GOT3 (cell line): ENCODE data around the gene GALNT3.

Experiments
- DNase-seq: peaks from one replicate; lab custom pipeline; 2025; ENCODE audit warnings: mixed read lengths; lab: John Stamatoyannopoulos, UW

Gene GALNT3

DNA sequence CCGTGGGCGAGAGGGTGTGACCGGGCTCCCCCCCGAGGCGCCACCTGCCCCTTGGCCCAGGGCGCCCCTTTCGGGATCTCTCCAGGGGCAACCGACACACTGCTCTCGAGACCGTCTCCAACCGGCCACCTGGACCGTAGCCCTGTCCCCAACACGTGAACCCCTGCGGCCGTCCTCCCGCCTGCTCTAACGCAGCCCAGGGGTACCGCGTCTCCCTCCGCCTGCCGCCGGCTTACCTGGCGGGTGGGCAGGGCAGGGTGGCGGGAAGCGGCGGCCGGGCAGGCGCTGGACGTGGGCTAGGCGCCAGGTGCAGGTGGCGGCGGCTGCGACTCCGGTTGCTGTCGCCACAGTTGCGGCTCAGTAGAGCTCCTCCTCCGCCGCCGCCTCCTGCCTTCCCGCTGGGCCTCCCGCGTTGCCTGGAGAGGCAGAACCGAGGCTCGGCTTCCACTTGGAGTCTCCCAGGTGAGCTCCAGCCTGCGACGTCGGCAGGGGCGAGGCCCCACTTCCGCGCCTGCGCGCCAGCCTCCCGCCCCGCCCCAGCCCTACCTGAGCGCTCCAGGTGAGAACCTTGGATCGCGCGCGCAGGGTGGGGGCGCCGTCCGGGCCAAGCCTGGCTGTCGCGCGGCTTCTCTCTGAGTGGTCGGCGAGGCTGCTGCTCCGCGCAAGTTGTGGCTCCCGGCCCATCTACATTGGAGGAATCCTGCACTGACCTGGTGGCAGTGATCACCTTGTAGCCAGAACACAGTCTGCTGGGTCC is at the start of gene GALNT3:
Gene GALNT3, minus strand, starts transcription at position 469 of the 757 bp plus-strand sequence. CDS start 23,547 bp downstream, outside the sequence.
- DNase-seq, result no peak

DNA sequence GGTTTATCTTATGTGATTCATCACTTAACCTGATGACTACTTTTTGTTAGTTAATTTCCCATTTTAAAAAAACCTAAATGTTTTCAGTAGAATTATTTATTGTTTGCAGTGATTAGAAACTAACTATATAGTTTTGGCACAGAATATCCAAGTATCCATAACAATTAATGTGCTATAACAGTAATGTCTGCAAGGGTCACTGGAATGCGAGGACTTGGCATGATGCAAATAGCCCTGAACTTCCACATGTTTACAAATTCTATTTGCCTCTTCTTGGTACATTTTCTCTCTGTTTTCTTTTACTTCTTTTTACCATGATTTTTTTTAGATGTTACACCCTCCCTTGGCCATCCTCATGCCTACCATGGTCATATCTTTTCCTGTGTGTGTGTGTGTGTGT is 49.3 kb upstream of the GALNT3 start:
- no peak for DNase-seq

DNA sequence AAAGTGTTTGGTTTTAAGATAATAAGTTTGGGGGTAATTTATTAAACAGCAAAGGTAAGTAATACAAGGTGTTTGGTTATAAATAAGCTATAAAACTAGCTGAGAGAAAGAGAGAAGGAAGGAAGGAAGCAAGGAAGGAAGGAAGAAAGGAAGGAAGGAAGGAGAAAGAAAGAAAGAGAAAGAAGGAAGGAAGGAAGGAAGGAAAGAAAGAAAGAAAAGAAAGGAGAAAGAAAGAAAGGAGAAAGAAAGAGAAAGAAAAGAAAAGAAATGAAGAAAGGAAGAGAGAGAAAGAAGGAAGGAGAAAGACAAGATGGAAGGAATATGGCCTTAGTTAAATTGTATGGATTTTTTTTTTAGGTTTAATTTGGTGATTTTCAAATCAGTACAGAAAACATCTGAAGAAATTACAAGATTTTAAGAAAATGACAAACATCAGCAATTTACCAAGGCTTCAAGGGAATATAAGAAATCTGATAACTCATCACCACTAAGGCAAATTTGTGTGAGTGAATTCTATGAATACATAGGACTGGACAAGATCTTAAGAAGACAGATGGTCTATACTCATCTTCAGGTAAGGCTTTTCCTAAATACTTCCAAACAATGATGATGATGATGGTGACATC is 46.4 kb upstream of the GALNT3 start:
- no peak for DNase-seq

DNA sequence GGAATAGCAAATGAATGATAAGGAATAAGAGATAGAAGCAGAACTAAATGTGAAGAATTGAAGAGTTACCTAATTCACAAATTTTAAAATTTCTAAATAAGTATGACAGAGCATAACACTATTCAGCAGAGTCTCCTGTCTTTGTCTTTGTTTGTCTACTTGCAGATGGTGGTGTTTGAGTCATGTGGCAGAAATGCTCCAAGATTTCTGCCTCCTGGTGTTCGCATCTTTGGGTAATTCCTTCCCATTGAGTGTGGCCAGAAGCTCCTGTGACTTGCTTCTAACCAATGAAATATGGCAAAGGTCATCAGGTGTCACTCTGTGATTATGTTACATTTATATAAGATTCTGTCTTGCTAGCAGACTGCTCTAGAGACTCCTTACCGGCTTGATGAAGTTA is 45.6 kb upstream of the GALNT3 start:
- DNase-seq, result no peak

DNA sequence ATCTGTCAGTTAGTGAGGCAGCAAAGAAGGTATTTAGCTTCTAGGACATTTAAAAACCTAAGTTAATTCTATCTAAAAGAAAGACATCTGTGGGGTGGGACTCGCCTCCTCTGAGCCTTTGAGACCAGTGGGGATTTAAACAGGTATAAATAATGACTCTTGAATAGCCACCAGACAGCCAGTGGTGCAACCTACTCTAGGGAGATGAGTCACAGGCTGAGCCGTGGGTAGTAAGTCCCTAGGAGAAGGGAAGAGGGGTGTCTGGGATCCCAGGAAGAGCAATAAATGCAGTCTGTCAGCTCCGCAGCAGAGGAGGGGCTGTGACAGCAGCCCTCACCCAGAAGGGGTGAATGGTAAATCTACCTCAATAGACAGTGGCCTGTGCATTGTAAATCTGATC is 43.1 kb upstream of the GALNT3 start:
- DNase-seq, result no peak

DNA sequence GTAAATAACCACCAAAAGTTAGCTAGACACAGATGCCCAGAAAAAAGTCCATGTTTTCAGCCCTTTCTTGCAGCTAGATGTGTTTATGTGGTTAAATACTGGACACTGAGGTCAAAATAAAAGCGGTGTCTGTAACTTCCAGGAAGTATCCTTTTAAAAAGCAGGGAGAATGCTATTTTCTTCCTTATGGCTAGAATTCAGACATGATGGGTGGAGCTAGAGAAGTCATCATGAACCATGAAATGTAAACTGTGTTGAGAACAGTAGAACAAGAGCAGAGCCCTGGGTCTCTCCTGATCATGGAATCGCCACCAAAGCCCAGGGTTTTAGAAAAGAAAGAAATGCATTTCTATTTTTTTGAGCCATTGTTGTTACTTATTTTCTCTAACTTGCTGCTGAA is 41.3 kb upstream of the GALNT3 start:
- DNase-seq, result no peak

DNA sequence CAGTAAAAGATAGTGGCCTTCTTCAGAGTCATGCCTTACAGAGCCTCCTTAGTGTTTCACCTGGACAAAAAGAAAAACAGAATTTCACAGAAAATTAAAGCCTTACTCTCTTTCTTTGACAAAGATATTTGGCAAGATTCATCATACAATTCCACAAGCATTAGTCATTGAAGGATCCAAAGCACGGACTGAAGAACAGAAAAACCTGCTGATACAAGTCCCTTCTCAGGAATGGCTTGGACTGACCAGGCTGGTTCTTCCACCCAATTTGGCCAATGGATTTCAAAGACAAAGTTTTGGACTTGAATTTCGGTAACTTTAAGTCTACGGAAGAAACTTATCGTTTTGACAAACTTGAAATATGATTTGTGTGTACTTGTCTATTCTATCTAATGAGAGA is 39.1 kb upstream of the GALNT3 start:
- no peak for DNase-seq

DNA sequence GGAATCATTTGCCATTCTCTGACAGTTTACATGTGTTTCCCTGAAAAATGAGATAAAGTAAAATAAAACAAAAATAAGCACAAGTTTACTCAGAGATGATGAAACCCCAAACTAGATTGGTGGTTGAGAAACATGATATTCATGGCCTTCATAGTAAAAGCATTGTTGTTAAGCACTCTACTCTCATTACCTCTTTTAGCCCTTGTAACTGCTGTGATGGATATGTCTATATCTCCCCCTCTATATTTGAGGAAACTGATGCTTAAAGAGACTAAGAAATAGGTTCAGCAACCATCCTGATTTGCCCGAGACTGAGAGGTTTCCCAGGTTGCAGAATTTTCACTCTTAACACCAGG is 33.9 kb upstream of the GALNT3 start:
- no peak for DNase-seq

DNA sequence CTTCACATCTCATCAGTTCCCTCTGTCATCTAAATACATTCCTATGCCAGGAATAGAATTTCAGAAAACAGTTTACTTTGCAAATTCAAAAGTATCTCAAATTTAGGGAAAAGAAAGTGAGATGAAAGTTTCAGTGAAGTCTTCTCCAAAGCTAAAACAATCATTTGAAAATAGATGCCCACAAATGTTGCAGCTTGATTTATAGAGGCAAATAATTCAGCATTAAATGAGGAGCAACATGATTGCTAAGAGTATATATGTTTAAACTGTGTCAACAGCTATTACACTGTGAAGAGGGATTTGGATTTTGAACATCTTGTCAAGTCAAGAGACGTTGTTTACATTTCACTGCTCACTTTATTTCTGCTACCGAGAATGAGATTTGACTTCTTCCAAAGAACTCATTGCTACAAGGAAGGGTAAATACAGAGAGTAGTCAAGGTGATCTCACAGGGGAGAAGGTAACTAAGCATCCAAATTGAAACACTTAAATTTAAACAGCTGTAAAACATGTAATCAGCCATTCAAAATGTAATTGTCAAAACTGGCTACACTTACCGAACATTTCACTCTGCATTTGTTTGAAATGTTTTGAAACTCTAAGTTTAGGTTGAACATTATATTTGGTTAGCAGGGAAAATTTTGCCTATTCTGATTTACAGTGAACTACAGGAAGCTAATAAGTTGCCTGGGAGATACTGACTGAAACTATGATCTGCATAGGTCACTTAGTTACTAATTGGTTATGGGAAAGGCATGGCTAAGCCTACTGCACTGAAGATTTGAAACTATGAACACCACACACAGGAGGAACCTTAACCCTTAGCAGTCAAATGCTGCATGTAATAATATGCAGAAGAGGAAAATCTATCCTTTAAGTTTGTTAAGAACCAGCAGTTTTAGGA is 33.2 kb upstream of the GALNT3 start:
- DNase-seq, result no peak

DNA sequence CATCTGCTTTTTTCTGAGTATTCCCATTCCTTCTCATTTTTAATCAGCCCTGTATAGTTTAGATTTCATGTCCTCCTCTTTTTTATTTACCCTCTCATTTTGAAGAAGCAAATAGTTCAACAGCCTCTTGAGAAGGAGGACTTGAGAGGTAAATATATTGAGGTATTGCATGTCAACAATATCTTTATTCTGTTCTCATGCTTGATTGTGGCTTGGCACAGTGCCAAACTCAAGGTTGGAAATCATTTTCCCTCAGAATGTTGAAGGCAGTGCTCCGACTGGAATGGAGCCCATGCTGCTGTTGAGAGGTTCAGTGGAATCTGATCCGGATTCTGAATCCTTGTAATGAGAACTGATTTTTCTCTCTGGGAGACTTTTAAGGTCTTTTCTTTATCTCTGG is 31.0 kb upstream of the GALNT3 start:
- DNase-seq, result no peak

DNA sequence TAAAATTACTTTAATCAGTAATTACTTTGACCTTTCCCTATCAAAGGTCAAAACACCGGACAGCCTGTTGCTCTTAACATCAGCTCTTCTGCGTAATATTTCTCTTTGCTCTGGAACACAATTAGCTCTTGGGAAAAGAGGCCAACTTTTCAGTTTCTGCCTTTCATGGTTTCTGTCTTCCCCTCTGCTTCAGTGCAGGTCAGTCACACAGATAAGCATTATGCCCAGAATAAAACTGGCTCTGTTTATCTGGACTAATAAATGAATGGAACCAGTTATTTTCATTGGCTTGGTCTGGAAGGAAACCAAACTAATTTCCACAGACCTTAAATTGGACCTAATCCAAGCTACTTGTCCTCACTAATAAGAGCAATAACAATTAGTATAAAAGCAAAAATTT is 26.2 kb upstream of the GALNT3 start:
- no peak for DNase-seq

DNA sequence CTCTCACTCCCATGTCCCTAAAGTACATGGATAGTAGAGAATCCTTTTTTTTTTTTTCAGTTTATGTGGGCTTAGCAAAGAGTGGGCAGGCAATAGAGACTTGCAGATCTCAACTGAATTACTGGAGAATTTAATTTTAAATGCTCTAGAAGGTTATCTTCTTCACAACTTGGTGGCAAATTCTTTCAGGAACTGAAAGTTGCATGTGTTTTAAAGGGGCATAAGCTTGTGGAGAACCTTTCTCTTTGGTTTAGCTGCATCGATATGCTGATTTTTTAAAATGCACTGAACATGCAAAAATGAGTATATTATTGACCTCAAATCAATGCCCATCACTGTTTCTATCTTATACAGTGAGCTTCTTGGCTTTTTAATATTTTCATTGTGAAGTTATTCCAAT is 24.9 kb upstream of the GALNT3 start:
- DNase-seq, result no peak

DNA sequence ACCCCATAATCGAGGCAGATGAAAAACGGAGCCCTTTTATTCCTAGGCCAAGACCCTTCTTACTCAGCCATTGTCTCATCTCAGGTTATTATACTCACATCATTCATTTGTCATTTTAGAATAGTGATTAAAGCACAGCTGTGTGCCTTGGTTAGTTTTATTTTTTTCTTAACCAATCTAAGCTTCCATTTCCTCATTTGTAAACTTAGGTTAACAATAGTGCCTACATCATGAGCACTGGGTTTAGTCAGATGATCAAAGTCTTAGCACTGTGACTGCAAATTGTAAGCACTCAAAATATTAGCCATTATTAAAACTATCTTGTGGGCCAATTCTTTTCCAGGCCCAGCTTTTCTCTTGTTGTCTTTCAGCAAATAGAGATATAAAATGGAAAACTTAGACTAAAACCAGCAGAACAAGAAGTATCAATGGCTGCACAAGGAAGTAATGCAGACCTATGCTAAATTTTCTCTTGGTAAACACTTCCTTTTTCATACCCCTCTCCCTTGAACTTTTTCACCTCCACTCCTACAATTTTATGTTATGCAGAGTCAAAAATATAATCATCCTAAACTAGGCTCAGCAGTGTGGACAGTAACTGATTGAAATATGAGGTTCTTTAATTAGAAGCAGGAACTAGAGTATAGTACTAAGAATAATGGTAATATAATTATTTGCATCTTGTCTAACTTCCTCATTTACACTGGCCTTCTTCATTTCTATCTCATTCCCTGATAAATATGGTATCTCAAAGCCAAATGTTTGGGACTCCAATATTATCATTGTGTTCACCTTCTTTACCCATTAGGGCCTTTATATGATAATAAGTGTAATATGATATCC is 21.5 kb upstream of the GALNT3 start:
- no peak for DNase-seq

DNA sequence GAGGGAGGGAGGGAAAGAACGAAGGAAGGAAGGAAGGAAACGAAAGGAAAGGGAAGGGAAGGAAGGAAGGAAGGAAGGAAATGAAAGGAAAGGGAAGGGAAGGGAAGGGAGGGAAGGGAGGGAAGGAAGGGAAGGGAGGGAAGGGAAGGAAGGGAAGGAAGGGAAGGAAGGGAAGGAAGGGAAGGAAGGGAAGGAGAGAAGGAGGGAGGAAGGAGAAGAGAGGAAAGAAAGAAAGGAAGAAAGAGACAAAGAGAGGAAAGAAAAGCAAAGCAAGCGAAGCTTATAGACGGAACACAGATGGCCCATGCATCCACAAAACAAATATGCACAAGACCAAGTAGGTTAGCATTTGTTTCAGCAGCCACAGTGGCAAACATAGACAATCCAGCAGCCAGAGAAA is 20.4 kb upstream of the GALNT3 start:
- no peak for DNase-seq

DNA sequence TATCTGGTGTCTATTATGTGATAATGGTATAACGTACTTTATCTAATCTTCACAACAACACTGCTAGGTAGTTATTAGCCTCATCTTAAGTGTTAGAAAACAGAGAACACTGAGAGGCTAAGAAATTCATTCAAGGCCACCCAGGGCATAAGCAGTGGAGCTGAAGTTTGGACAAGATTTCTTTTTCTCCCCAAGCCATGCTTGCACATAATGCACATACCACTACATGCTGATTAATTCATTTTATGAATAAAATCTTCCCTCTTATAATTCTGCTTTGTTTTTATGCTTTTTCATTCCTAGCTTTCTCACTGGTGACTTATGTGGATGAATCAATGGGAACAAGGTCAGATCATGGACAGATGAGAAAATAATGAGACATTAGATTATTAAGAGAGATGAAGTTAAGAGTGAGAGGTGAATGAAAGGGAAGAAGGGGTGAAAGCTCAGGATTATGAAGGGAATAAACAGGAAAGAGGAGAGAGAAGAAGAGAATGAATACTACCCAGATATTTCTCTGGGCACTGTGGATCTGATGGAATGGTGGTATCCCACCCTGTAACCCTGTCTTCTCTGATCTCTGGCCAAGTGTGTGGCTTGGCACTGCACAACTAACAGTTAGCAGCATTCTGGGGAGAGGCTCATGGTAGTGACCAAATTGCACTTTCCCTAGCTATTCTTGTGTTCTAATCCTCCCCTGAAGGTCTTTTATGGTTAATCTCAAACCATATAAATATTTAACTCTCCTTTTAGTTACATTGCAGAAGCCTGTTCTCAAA is 17.7 kb upstream of the GALNT3 start:
- no peak for DNase-seq

DNA sequence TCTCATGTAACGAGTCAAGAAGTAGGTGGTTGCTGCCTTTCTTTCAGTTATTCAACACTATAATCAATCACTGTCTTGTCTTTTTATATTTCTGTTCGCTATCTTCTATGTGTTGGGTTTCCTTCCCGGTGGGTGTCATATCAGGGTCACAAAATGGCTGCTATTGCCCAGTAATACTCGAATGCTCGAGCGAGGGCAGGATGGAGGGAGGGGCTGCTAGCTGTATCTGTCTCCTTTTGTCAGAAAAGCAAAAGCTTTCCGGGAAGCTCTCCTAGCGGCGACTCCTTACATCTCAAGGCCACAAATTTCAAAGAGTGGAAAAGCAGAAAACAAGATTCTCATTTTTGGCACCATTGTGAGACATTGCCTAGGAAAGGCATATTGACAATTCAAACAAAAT is 16.4 kb upstream of the GALNT3 start:
- DNase-seq, result no peak

DNA sequence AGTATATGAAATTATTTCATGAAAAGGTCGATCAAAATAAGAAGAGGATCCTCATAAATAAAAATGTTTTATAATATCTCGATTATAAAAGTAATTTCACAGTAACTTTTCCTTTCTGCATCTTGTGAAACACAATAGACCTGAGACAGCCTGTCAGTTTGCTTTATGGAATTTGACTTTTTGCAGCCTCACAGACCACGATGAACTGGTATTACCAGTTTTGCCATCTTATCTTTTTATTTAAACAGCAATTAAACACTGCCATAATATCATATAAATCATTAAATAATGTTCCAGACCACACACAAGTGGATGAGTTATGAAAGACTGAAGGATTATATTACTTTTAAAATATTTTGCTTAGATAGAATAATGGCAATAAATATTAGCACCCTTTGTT is 10.7 kb upstream of the GALNT3 start:
- DNase-seq, result no peak

DNA sequence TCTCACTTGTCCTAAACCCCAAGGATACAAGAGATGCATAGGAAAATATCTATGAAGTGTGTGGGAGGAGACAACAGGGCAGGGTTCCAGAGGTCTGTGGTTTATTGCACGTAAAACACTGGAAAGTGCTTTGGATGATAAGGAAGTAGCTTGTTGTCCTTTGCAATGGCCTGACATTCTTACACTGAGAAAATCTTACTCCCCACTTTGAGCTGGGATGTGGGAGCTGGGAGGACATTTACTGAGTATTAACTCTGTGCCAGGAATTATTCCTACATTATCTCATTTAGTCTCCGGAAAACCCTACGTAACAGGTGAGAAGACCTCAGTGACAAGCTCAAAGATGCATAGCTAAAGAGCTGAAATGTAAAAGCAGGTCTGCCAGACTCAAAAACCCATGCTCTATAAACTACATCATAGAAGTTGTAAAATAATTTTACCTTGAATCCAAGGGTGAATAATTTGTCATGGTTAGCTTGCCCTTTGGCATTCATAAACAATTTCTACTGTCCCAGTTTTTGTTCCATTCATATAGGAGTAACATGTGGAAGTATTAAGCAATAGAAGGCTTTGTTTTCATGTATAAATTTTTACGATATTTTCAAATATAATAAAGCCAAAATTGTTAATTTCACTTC is 9.2 kb upstream of the GALNT3 start:
- no peak for DNase-seq

DNA sequence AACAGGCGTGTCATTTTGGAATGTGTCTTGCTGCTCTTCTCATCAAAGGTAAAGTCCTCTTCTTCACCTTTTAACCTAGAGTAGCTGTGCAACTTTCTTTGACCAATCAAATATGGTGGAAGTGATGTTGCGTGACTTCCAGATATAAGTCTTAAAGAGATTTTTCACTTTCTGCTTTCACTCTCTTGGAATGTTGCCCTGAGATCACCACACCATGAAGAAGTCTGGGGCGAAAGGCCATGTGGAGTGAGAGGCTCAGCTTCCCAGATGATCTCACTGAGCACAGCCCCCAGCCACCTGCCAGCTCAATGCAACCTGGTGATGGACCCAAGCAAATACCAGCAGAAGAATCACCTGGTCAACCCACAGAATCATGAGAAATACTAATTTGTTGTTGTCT is 7.1 kb upstream of the GALNT3 start:
- DNase-seq, result no peak

DNA sequence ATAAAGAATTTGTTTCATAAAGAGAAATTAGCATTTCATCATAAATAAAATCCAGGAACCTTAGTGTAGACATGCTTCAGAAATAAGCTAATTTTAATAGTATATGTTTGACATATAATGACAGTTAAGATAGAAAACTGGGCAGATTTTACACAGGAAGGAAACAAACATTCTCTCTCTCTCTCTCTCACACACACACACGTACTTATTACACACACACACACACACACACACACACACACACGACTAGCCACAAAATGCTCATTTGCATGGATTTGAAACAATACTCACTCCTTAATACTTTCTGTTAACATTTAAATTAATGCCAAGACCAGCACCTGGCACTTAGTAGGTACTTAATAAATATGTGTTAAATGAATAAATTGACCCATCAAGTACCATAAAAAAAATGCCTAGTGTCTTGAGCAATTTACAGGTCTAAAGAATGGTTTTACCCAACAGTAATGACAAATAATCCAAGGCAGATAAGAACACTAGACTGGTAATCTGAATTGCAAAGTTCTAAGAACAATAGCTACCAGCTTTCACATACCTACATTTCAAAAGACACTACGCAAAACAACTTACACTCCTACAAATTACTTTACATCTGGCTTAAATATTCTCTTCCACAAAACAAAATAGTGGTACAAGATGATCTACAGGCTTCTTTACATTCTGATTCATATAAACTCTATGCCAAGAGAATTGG is 2.9 kb upstream of the GALNT3 start:
- DNase-seq, result no peak
